ENCODE measurements around the gene TMEM198.

The TMEM198 gene

DNA sequence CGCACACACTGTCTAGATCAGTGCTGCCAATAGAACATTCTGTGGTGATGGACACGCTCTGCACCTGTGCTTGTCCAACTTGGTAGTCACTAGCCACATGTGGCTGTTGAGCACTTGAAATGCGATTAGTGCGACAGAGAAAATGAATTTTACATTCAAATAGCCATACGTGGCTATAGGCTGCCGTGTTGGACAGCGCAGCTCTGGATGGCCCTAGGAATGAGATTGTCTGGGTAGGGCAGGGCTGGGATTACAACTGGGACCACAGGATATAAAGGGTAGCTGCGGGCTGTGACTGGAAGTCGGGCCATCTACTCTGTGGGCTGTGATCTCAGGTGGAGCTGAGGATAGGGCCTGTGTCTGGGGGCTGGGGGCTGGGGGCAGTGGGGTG lies 24.3 kb upstream of the TMEM198 start:
- no peak overlapping the region for H3K27ac ChIP-seq (ENCODE audit: low read length, poor library complexity, severe bottlenecking)
- no peak overlapping the region for H2BK15ac ChIP-seq (ENCODE audit: low read depth, poor library complexity, severe bottlenecking)
- H2BK12ac ChIP-seq (ENCODE audit: low read length in 2 of 2): no peak overlapping the region
- no peak overlapping the region for H3K14ac ChIP-seq (ENCODE audit: low read length in 2 of 2)
- H2BK120ac ChIP-seq (ENCODE audit: low read depth, low read length): no peak overlapping the region
- H3K23ac ChIP-seq (ENCODE audit: low read length in 2 of 2): no peak overlapping the region
- no peaks in the 10 kb centered on the region for H3K79me1 ChIP-seq (replicated peaks; ENCODE audit: low read length, poor library complexity, severe bottlenecking)
- no peak overlapping the region for H3K4me3 ChIP-seq (ENCODE audit: insufficient read depth in 1 of 2, low read depth in 1 of 2, low read length in 2 of 2)
- no peaks in the 10 kb centered on the region for H3K9me3 ChIP-seq (ENCODE audit: control insufficient read depth, low read length)
- H3K36me3 ChIP-seq (ENCODE audit: control insufficient read depth in 1 of 2, insufficient read depth in 2 of 2, low read depth in 1 of 2, low read length in 2 of 2): peaks cover 0 to 4% of the 10 kb centered on the region in 2 experiments
- 87% methylated on average over 9 of the region's 9 CpGs for WGBS
- no peak overlapping the region for H2AK5ac ChIP-seq (ENCODE audit: low read length, severe bottlenecking)
- no peak overlapping the region for H3K18ac ChIP-seq (ENCODE audit: low read depth in 1 of 2, low read length in 2 of 2)
- no peak for DNase-seq
- no peak overlapping the region for H3K4me2 ChIP-seq (ENCODE audit: low read length, poor library complexity, severe bottlenecking)
- H2BK5ac ChIP-seq (ENCODE audit: low read depth, low read length, poor library complexity, severe bottlenecking): no peak overlapping the region
- H2AFZ ChIP-seq (ENCODE audit: low read depth, low read length): no peak overlapping the region
- no peak overlapping the region for H3K4ac ChIP-seq (ENCODE audit: low read depth in 1 of 2, low read length in 2 of 2)
- no peak overlapping the region for H3K9ac ChIP-seq (ENCODE audit: low read length)
- peaks cover 35 to 36% of the 10 kb centered on the region in 2 experiments for H3K27me3 ChIP-seq (ENCODE audit: control insufficient read depth in 1 of 2, insufficient read depth in 1 of 2, low read length in 2 of 2)
- no peak overlapping the region for H4K91ac ChIP-seq (ENCODE audit: low read length)
- H4K8ac ChIP-seq (ENCODE audit: low read length): no peak overlapping the region
- H3K4me1 ChIP-seq (ENCODE audit: control insufficient read depth, insufficient read depth, low read depth, low read length): peaks cover 32% of the 10 kb centered on the region

DNA sequence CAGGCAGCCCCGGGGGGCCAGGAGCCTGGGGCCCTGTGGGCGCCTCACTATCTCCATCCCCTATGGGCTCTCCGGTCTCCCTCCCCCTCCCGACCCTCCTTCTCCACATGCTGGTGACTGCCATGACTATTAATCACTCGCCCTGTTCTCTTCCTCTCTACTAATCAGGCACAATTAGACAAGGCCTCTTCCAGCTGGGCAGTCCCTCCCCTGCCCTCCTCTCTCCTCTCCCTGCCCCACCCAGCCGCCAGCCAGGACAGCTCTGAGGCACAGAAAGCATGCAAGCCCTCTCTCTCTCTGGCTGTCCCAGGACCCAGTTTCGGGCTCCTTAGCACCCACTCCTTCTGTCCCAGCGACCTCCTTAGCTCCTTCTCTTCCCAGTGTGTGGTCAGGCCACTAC lies 23.7 kb upstream of the TMEM198 start:
- Histone ChIP-seq H3K23ac (ENCODE audit: low read length in 2 of 2) (no peak overlapping the region), H3K9ac (ENCODE audit: low read length) (no peak overlapping the region), H3K18ac (ENCODE audit: low read depth in 1 of 2, low read length in 2 of 2) (peak overlapping the region in 1 of 2 experiments; percentile 41)

DNA sequence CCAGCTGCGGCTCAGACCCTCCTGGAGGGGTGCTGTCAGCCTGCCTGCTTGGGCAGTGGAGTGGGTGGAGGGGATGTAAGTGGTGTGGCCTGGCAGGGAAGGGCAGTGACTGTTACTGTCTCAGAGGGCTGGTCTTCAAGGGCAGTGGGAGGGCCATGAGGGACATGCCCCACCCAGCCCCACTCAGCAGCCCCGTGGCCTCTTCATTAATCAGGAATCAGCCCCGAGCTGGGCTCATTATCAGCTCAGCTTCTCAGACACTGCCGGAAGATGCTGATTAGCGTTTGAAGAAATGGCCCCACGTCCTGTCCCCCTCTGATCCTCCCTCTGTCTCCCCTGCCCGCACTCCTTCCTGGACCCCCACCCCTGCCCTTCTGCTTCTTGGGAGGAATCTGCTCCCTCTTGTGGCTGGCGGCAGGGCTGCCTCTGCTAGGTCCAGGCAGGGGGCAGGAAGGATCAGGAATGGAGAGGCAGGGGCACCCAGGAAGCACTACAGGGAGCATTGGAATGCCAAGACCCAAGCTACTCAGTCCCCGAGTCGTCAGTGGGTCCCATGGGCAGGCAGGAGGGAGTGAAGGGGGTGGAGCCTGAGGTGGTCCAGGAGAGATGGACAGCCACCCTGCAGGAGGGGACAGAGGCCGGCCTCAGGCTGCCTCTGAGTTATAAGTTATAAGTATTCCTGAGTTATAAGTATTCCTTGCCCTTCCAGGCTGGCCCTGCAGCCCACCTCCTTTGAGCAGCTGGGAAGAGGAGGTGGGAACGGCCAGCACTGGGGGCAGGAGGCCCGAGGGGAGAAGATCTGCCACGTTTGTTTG lies 22.6 kb upstream of the TMEM198 start:
- Histone ChIP-seq H3K4me2 (ENCODE audit: low read length, poor library complexity, severe bottlenecking) (no peak overlapping the region), H2AK5ac (ENCODE audit: low read length, severe bottlenecking) (no peak overlapping the region), H2BK5ac (ENCODE audit: low read depth, low read length, poor library complexity, severe bottlenecking) (no peak overlapping the region), H3K14ac (ENCODE audit: low read length in 2 of 2) (no peak overlapping the region), H3K18ac (ENCODE audit: low read depth in 1 of 2, low read length in 2 of 2) (peak overlapping the region; percentile 2 to 61), H4K8ac (ENCODE audit: low read length) (no peak overlapping the region), H2BK15ac (ENCODE audit: low read depth, poor library complexity, severe bottlenecking) (no peak overlapping the region), H3K9me3 (ENCODE audit: control insufficient read depth, low read length) (no peaks in the 10 kb centered on the region), H3K23ac (ENCODE audit: low read length in 2 of 2) (no peak overlapping the region), H3K27me3 (ENCODE audit: control insufficient read depth in 1 of 2, insufficient read depth in 1 of 2, low read length in 2 of 2) (peaks cover 25 to 31% of the 10 kb centered on the region in 2 experiments), H4K91ac (ENCODE audit: low read length) (no peak overlapping the region), H2BK120ac (ENCODE audit: low read depth, low read length) (no peak overlapping the region), H2BK12ac (ENCODE audit: low read length in 2 of 2) (peak overlapping the region in 1 of 2 experiments; percentile 82), H3K36me3 (ENCODE audit: control insufficient read depth in 1 of 2, insufficient read depth in 2 of 2, low read depth in 1 of 2, low read length in 2 of 2) (no peaks in the 10 kb centered on the region), H2AFZ (ENCODE audit: low read depth, low read length) (no peak overlapping the region), H3K27ac (ENCODE audit: low read length, poor library complexity, severe bottlenecking) (no peak overlapping the region), H3K4me1 (ENCODE audit: control insufficient read depth, insufficient read depth, low read depth, low read length) (peaks cover 32% of the 10 kb centered on the region), H3K4ac (ENCODE audit: low read depth in 1 of 2, low read length in 2 of 2) (no peak overlapping the region), H3K4me3 (ENCODE audit: insufficient read depth in 1 of 2, low read depth in 1 of 2, low read length in 2 of 2) (peak overlapping the region in 1 of 2 experiments; percentile 31), H3K79me1 (replicated peaks; ENCODE audit: low read length, poor library complexity, severe bottlenecking) (no peaks in the 10 kb centered on the region), H3K9ac (ENCODE audit: low read length) (peak overlapping the region; percentile 71)
- peak; percentile 65 for DNase-seq
- 2% methylated on average over 12 of the region's 14 CpGs for WGBS

More for the DNA sequence above, 23.7 kb upstream of the TMEM198 start:
- peak overlapping the region; percentile 59 for H4K91ac ChIP-seq (ENCODE audit: low read length)
- no peak overlapping the region for H2BK15ac ChIP-seq (ENCODE audit: low read depth, poor library complexity, severe bottlenecking)
- H2BK120ac ChIP-seq (ENCODE audit: low read depth, low read length): no peak overlapping the region
- no peak overlapping the region for H3K4me2 ChIP-seq (ENCODE audit: low read length, poor library complexity, severe bottlenecking)
- DNase-seq: no peak
- no peak overlapping the region for H3K27ac ChIP-seq (ENCODE audit: low read length, poor library complexity, severe bottlenecking)
- 72% methylated on average over 8 of the region's 8 CpGs for WGBS
- H3K14ac ChIP-seq (ENCODE audit: low read length in 2 of 2): no peak overlapping the region
- H3K4me1 ChIP-seq (ENCODE audit: control insufficient read depth, insufficient read depth, low read depth, low read length): peaks cover 32% of the 10 kb centered on the region
- no peak overlapping the region for H3K4me3 ChIP-seq (ENCODE audit: insufficient read depth in 1 of 2, low read depth in 1 of 2, low read length in 2 of 2)
- H4K8ac ChIP-seq (ENCODE audit: low read length): no peak overlapping the region
- no peak overlapping the region for H3K4ac ChIP-seq (ENCODE audit: low read depth in 1 of 2, low read length in 2 of 2)
- no peaks in the 10 kb centered on the region for H3K9me3 ChIP-seq (ENCODE audit: control insufficient read depth, low read length)
- H3K79me1 ChIP-seq (replicated peaks; ENCODE audit: low read length, poor library complexity, severe bottlenecking): no peaks in the 10 kb centered on the region
- peaks cover 35% of the 10 kb centered on the region in 2 experiments for H3K27me3 ChIP-seq (ENCODE audit: control insufficient read depth in 1 of 2, insufficient read depth in 1 of 2, low read length in 2 of 2)
- H3K36me3 ChIP-seq (ENCODE audit: control insufficient read depth in 1 of 2, insufficient read depth in 2 of 2, low read depth in 1 of 2, low read length in 2 of 2): no peaks in the 10 kb centered on the region
- H2AFZ ChIP-seq (ENCODE audit: low read depth, low read length): no peak overlapping the region
- H2BK12ac ChIP-seq (ENCODE audit: low read length in 2 of 2): peak overlapping the region; percentile 14 to 40
- no peak overlapping the region for H2AK5ac ChIP-seq (ENCODE audit: low read length, severe bottlenecking)
- H2BK5ac ChIP-seq (ENCODE audit: low read depth, low read length, poor library complexity, severe bottlenecking): no peak overlapping the region

DNA sequence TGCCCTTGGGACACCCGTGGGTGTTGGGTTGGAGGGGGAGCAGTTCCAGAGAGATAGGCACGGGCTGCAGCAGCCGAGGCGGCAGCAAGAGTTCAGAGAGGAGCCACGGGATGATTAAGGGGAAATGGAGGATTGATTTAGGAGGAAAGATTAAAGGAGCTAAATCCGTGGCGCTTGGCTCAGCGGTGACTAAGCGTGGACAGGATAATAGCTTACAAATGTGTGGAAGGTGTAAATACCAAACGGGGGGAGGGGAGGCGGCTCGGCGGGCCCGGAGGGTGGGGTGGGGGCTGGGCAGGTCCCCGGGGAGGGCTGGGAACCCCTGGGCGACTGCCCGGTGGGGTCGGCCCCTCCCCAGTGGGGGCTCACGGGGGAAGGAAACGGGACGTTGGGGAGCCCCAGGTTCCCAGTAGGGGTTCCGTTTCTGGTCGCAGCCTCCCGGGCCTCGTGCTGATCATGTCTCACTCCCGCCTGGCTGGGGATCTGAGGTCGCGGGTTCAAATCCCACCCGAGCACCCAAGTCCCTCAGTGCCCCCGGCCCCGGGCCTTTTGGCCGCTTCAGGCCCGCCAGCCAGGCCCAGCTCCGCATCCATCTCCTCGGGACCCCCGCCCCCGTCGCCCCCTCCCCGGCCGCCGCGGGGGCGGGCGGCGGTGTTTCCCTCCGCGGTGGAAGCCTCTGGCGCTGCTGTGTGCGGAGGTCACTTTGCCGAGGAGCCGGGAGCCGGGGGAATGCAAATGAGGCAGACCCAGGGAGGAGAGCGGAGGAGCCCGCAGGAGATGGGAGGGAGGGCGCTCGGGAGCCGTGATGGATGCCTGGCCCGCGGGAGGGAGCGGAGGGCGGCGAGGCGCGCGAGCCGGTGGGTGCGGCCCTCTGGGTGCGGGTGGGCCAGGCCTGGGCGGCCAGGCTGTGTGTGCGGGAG lies 21.5 kb upstream of the TMEM198 start:
- H2BK15ac ChIP-seq (ENCODE audit: low read depth, poor library complexity, severe bottlenecking): peak overlapping the region; percentile 44
- H3K27ac ChIP-seq (ENCODE audit: low read length, poor library complexity, severe bottlenecking): peak overlapping the region; percentile 30
- peak overlapping the region in 1 of 2 experiments; percentile 34 for H2BK12ac ChIP-seq (ENCODE audit: low read length in 2 of 2)
- no peak overlapping the region for H3K14ac ChIP-seq (ENCODE audit: low read length in 2 of 2)
- no peak overlapping the region for H2AFZ ChIP-seq (ENCODE audit: low read depth, low read length)
- H3K9ac ChIP-seq (ENCODE audit: low read length): peak overlapping the region; percentile 71
- DNase-seq: peak; percentile 71
- 3% methylated on average over 51 of the region's 70 CpGs for WGBS
- H3K4me3 ChIP-seq (ENCODE audit: insufficient read depth in 1 of 2, low read depth in 1 of 2, low read length in 2 of 2): peak overlapping the region; percentile 31 to 49
- no peaks in the 10 kb centered on the region for H3K79me1 ChIP-seq (replicated peaks; ENCODE audit: low read length, poor library complexity, severe bottlenecking)
- no peaks in the 10 kb centered on the region for H3K9me3 ChIP-seq (ENCODE audit: control insufficient read depth, low read length)
- peak overlapping the region; percentile 2 to 61 for H3K18ac ChIP-seq (ENCODE audit: low read depth in 1 of 2, low read length in 2 of 2)
- no peak overlapping the region for H2BK120ac ChIP-seq (ENCODE audit: low read depth, low read length)
- no peak overlapping the region for H2BK5ac ChIP-seq (ENCODE audit: low read depth, low read length, poor library complexity, severe bottlenecking)
- H3K4me1 ChIP-seq (ENCODE audit: control insufficient read depth, insufficient read depth, low read depth, low read length): peaks cover 32% of the 10 kb centered on the region
- H3K27me3 ChIP-seq (ENCODE audit: control insufficient read depth in 1 of 2, insufficient read depth in 1 of 2, low read length in 2 of 2): peaks cover 25 to 34% of the 10 kb centered on the region in 2 experiments
- H2AK5ac ChIP-seq (ENCODE audit: low read length, severe bottlenecking): peak overlapping the region; percentile 26
- H3K4me2 ChIP-seq (ENCODE audit: low read length, poor library complexity, severe bottlenecking): peak overlapping the region; percentile 62
- H4K91ac ChIP-seq (ENCODE audit: low read length): peak overlapping the region; percentile 29
- no peaks in the 10 kb centered on the region for H3K36me3 ChIP-seq (ENCODE audit: control insufficient read depth in 1 of 2, insufficient read depth in 2 of 2, low read depth in 1 of 2, low read length in 2 of 2)
- H3K4ac ChIP-seq (ENCODE audit: low read depth in 1 of 2, low read length in 2 of 2): peak overlapping the region in 1 of 2 experiments; percentile 16
- peak overlapping the region; percentile 59 for H4K8ac ChIP-seq (ENCODE audit: low read length)
- no peak overlapping the region for H3K23ac ChIP-seq (ENCODE audit: low read length in 2 of 2)

Measured in mesenchymal stem cell (in vitro differentiated cells and primary cell).